RWPE1 (cell line): Measurements from ENCODE around the gene DDRGK1.

Experiments used
- CTCF ChIA-PET: fragments of 350-600 bp; sonication (Branson Sonifier 250); formaldehyde crosslinking; extraction: SDS; loops from one replicate; lab custom pipeline; 2021; lab: Yijun Ruan, JAX
- POLR2A ChIA-PET: fragments of 400-600 bp; formaldehyde crosslinking; extraction: SDS; loops from one replicate; lab custom pipeline; 2020; ENCODE audit warnings: antibody characterized with exemption; ENCODE audit not compliant: low non-redundant PET; lab: Yijun Ruan, JAX
- DNase-seq: peaks from one replicate; pipeline ENCODE4 v3.0.0; 2012; ENCODE audit warnings: low spot score
- H3K27ac ChIP-seq: fragments of 450-650 bp; 2 replicates; pipeline ENCODE4 v1.5.1; 2017
- TF ChIP-seq, protein P1 (sequence below): fragments of 450-650 bp; conservative IDR thresholded peaks from 2 replicates; pipeline ENCODE4 v1.5.1; 2017; ENCODE audit warnings: low read depth, mild to moderate bottlenecking

Gene DDRGK1

DNA sequence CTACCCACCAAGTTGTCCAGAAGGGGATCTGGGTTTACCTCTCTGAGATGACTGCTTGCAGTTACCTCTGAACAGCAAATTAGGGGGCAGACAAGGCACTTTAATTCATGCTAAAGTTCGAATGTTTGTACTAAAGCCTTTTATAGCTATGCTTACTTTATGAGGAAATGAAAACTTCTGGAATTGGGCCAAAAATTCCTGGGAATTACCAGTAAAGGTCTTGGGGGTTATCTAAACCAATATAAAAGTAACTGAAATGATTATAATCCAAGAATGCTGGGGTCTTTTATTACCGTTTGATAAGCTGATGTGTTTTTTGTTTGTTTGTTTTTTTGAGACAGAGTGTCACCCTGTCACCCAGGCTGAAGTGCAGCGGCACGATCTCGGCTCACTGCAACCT is 23.2 kb downstream of the DDRGK1 start:
- DNase-seq, result no peak
- H3K27ac ChIP-seq, result no peak overlapping the region
- ChIA-PET POLR2A (no interaction called here), CTCF (no interaction called here)
- TF ChIP-seq, protein P1, sequence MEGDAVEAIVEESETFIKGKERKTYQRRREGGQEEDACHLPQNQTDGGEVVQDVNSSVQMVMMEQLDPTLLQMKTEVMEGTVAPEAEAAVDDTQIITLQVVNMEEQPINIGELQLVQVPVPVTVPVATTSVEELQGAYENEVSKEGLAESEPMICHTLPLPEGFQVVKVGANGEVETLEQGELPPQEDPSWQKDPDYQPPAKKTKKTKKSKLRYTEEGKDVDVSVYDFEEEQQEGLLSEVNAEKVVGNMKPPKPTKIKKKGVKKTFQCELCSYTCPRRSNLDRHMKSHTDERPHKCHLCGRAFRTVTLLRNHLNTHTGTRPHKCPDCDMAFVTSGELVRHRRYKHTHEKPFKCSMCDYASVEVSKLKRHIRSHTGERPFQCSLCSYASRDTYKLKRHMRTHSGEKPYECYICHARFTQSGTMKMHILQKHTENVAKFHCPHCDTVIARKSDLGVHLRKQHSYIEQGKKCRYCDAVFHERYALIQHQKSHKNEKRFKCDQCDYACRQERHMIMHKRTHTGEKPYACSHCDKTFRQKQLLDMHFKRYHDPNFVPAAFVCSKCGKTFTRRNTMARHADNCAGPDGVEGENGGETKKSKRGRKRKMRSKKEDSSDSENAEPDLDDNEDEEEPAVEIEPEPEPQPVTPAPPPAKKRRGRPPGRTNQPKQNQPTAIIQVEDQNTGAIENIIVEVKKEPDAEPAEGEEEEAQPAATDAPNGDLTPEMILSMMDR, result no peak

DNA sequence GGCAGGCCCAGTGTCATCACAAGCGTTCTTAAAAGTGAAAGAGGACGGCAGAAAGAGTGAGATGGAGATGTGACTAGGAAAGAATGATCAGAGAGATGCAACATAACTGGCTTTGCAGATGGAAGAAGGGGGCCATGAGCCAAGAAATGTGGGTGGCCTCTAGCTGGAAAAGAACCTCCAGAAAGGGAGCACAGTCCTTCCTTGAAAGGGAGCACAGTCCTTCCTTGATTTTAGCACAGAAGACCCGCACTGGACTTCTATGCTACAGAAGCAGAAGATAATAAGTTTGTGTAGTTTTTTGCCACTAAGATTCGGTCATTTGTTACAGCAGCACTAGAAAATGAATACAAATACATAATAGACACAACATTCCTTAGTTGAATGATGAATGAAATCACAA is 24.2 kb downstream of the DDRGK1 start:
- POLR2A ChIA-PET, result no interaction called here
- TF ChIP-seq, protein P1, result no peak
- DNase-seq, result no peak
- no peak overlapping the region for H3K27ac ChIP-seq
- CTCF ChIA-PET, result no interaction called here

DNA sequence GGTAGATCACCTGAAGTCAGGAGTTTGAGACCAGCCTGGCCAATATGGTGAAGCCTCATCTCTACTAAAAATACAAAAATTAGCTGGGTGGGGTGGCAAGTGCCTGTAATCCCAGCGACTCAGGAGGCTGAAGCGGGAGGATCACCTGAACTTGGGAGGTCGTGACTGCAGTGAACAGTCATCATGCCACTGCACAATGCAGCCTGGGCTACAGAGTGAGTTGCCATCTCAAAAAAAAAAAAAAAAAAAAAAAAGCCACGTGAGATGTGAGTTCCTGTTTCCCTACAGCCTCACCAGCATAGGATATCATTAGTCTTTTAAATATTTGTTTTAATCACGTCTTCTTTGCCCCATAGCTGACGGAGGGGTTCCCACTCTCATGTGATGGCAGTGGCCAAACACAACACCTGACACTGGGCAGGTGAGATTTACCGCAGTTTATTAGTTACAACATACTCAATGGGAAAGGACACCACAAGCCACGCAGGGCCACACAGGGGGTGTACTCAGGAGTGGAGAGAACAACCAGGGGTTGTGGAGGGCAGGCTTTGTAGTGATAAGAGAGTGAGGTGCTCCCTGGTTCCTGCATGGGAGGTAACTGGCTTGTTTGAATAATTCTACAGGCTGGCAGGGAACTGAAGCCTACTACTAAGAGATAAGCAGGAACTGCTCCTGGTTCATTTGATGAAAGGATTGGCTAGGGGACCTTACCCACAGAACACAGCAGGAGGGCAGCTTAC is 26.6 kb downstream of the DDRGK1 start:
- POLR2A ChIA-PET, result interaction anchor here (0.7 kb wide), 1 partner anchor 115 kb away, joined by 3 read pairs; no protein-coding TSS in a partner anchor
- H3K27ac ChIP-seq, result no peak overlapping the region
- TF ChIP-seq, protein P1, result no peak
- CTCF ChIA-PET, result interaction anchor here (0.6 to 1.1 kb wide), 2 partner anchors 25 to 32 kb away, joined by 3 read pairs; no protein-coding TSS in a partner anchor
- no peak for DNase-seq

DNA sequence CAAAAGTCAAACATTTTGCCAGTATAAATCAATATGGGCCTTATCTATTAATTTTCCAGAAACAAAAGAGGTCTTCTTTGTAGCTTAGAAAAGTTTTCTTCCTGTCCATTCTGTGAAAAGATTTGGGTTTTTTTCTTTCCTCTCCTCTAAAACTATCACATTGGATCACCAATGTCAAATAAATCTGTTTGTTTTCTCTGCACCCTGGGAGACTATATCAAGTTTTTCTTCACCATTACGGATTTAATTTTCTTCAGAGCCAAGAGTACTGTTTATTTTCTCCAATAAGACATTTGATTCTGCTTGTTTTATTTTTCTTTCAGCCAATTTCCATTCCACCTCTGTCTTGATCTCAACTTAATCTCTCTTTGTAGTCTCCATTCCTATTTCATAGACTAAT is 29.2 kb downstream of the DDRGK1 start:
- TF ChIP-seq, protein P1, result no peak
- no peak overlapping the region for H3K27ac ChIP-seq
- no peak for DNase-seq
- ChIA-PET POLR2A (no interaction called here), CTCF (no interaction called here)

DNA sequence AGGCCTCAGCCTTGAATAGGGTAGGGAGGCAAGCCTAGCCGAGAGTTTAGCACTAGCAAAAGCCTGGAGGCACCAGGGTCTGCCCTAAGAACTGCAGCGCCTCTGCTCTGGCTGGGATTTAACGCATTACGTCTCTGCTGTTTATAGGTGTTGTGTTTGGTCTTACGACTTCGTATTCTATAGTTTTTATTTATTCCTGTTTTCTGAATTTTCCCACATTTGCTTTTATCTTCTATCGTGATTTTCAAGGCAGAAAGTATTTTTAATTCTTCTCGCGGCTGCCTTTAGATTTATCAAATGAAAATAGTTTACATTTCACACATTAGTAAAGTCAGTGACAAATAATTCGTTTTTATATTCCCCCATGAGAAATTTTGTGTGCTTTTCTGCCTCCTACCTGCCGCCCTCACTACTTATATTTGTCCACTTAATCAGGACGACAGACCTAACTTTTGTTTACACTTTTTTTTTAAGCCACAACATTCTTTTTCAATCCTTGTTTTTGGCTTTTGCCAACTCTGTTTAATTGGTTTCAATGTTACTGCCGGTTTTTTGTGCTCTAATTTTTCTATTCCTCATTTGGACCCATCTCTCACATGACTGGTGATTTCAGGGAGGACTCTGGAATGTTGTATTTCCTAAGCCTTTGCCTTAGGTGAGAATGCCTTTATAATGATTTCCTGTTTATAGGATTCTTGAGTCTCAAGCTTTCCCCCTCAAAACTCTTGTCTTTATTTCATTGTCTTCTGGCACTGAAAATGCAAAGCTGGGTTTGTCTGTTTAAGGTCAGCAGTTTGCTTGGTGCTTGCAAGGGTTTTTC is 29.8 kb downstream of the DDRGK1 start:
- peak overlapping the region; percentile 40 for H3K27ac ChIP-seq
- ChIA-PET POLR2A (no interaction called here), CTCF (no interaction called here)
- DNase-seq, result no peak
- TF ChIP-seq, protein P1, result no peak

DNA sequence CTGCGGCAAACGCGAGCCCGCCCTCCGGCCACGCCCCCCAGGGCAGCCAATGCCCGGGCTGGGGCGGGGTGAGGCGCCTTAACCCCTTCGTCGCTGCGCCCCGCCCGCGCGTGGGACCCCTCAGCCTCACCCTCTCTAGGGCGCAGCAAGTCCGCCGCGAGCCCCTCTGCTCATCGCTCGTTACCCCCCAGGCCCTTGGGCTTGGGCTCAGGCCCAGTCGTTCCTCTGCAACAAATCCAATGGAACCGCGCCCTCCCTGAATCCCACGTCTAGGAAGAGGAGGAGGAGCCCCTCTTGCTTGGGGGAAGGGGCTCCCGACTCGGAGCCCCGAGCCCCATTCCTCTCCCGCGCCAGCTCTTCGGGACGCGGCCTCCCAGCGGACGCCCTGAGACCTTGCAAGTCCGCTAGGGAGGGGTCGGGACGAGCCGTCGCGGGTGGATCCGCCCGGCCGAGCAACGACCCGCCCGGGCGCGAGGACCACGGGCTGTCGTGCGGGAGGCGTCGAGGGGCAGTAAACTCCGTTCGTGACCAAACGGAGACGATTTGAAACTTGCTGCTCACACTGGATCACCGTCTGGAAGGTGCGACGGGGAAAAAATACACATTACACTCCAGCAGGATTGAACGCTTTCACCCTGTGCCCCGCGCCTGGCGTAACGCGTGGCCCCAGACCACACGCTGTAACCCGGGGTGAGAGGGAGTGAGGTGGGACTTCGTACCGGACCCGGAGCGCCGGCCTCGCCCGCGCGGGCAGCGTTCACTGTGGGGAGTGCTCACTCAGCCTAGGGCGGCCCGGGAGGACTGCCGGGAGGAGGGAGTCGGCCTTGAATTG is 30.7 kb downstream of the DDRGK1 start:
- TF ChIP-seq, protein P1, result no peak; the same call in 1 of the 2 replicates
- ChIA-PET POLR2A (no interaction called here), CTCF (no interaction called here)
- peak overlapping the region; percentile 40 for H3K27ac ChIP-seq
- DNase-seq, result peak; percentile 94
